Measurements from ENCODE around the gene CLDN12. TPM values are rescaled to one million over a fixed set of nuclear protein-coding genes. Genes with fewer than 3 reads are reported as not detected.

CLDN12 gene
- total RNA-seq, 1 experiment from 2014 or later, result 57.7 TPM

GRCh38 chr7:90391488-90391887 lies 11.8 kb upstream of the CLDN12 start:
- H4K20me1 ChIP-seq (ENCODE audit: insufficient read depth), result no peaks in the 10 kb centered on the region
- no peaks in the 10 kb centered on the region for H3K27me3 ChIP-seq (ENCODE audit: insufficient read depth, low read depth)
- H3K4me2 ChIP-seq, result no peak overlapping the region
- H3K27ac ChIP-seq, result no peak overlapping the region
- H2AFZ ChIP-seq, result no peak overlapping the region
- no peaks in the 10 kb centered on the region for H3K4me1 ChIP-seq (replicated peaks; ENCODE audit: insufficient read depth)
- ChIA-PET CTCF (no interaction called here), POLR2A (ENCODE audit: unreplicated experiment) (no interaction called here)
- no peaks in the 10 kb centered on the region for H3K9me2 ChIP-seq (ENCODE audit: insufficient read depth)
- H3K9me3 ChIP-seq (ENCODE audit: insufficient read depth, low read depth), result no peaks in the 10 kb centered on the region
- H3K79me2 ChIP-seq (ENCODE audit: low read depth), result no peaks in the 10 kb centered on the region
- TF ChIP-seq, protein P1, sequence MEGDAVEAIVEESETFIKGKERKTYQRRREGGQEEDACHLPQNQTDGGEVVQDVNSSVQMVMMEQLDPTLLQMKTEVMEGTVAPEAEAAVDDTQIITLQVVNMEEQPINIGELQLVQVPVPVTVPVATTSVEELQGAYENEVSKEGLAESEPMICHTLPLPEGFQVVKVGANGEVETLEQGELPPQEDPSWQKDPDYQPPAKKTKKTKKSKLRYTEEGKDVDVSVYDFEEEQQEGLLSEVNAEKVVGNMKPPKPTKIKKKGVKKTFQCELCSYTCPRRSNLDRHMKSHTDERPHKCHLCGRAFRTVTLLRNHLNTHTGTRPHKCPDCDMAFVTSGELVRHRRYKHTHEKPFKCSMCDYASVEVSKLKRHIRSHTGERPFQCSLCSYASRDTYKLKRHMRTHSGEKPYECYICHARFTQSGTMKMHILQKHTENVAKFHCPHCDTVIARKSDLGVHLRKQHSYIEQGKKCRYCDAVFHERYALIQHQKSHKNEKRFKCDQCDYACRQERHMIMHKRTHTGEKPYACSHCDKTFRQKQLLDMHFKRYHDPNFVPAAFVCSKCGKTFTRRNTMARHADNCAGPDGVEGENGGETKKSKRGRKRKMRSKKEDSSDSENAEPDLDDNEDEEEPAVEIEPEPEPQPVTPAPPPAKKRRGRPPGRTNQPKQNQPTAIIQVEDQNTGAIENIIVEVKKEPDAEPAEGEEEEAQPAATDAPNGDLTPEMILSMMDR (conservative IDR thresholded peaks at IDR 0.05), result no peak
- TF ChIP-seq EZH2 (IDR thresholded peaks at IDR 0.05; ENCODE audit: low read depth), result no peak
- BruUV-seq (replicated peaks), result no TSS peak
- no peak overlapping the region for H3K4me3 ChIP-seq
- no peak for DNase-seq
- H3K36me3 ChIP-seq (ENCODE audit: low read depth), result peaks cover 6% of the 10 kb centered on the region; the same call in 1 of the 2 replicates
- no peaks in the 10 kb centered on the region; the same call in 1 of the 2 replicates for H3F3A ChIP-seq (ENCODE audit: insufficient read depth, low read depth)
- intact Hi-C loops (cut with micrococcal nuclease; ENCODE audit: unreplicated experiment), result no loop called here

- no peaks in the 10 kb centered on the region for H3K4me1 ChIP-seq (replicated peaks; ENCODE audit: insufficient read depth)
Measured at GRCh38 chr7:90396420-90396819, 6.8 kb upstream of the CLDN12 start.

GRCh38 chr7:90401989-90402388 lies 1.3 kb upstream of the CLDN12 start:
- H3K4me2 ChIP-seq, result no peak overlapping the region
- no peak overlapping the region for H2AFZ ChIP-seq
- H3K4me1 ChIP-seq (replicated peaks; ENCODE audit: insufficient read depth), result peaks cover 13% of the 10 kb centered on the region
- no peaks in the 10 kb centered on the region for H4K20me1 ChIP-seq (ENCODE audit: insufficient read depth)
- intact Hi-C loops (cut with micrococcal nuclease; ENCODE audit: unreplicated experiment), result no loop called here
- peaks cover 4% of the 10 kb centered on the region; the same call in 1 of the 2 replicates for H3F3A ChIP-seq (ENCODE audit: insufficient read depth, low read depth)
- CTCF ChIA-PET, result no interaction called here
- H3K27me3 ChIP-seq (ENCODE audit: insufficient read depth, low read depth), result no peaks in the 10 kb centered on the region
- H3K4me3 ChIP-seq, result no peak overlapping the region
- peaks cover 4% of the 10 kb centered on the region; the same call in 1 of the 2 replicates for H3K36me3 ChIP-seq (ENCODE audit: low read depth)
- H3K9me3 ChIP-seq (ENCODE audit: insufficient read depth, low read depth), result no peaks in the 10 kb centered on the region; the same call in 1 of the 2 replicates
- no peaks in the 10 kb centered on the region for H3K9me2 ChIP-seq (ENCODE audit: insufficient read depth)
- BruUV-seq (replicated peaks), result no TSS peak
- POLR2A ChIA-PET (ENCODE audit: unreplicated experiment), result no interaction called here
- TF ChIP-seq, protein P1 (conservative IDR thresholded peaks at IDR 0.05), result no peak
- TF ChIP-seq EZH2 (IDR thresholded peaks at IDR 0.05; ENCODE audit: low read depth), result no peak
- no peak overlapping the region for H3K27ac ChIP-seq
- peaks cover 25% of the 10 kb centered on the region for H3K79me2 ChIP-seq (ENCODE audit: low read depth)
- DNase-seq, result no peak

More at GRCh38 chr7:90396420-90396819, 6.8 kb upstream of the CLDN12 start:
- ChIA-PET CTCF (interaction anchor here (0.5 kb wide), 1 partner anchor 92 kb away, joined by 3 read pairs; no protein-coding TSS in a partner anchor), POLR2A (ENCODE audit: unreplicated experiment) (interaction anchor here (0.6 kb wide), 1 partner anchor 100 kb away, joined by 3 read pairs; no protein-coding TSS in a partner anchor)
- intact Hi-C loops (cut with micrococcal nuclease; ENCODE audit: unreplicated experiment), result no loop called here
- no peak overlapping the region for H2AFZ ChIP-seq
- DNase-seq, result no peak
- no peaks in the 10 kb centered on the region; the same call in 1 of the 2 replicates for H3K9me3 ChIP-seq (ENCODE audit: insufficient read depth, low read depth)
- no peaks in the 10 kb centered on the region for H3K27me3 ChIP-seq (ENCODE audit: insufficient read depth, low read depth)
- no peak overlapping the region for H3K4me3 ChIP-seq
- H3K36me3 ChIP-seq (ENCODE audit: low read depth), result no peaks in the 10 kb centered on the region
- H3F3A ChIP-seq (ENCODE audit: insufficient read depth, low read depth), result no peaks in the 10 kb centered on the region
- H3K9me2 ChIP-seq (ENCODE audit: insufficient read depth), result no peaks in the 10 kb centered on the region
- H4K20me1 ChIP-seq (ENCODE audit: insufficient read depth), result no peaks in the 10 kb centered on the region
- no peak overlapping the region for H3K27ac ChIP-seq
- TF ChIP-seq, protein P1 (conservative IDR thresholded peaks at IDR 0.05), result no peak
- TF ChIP-seq EZH2 (IDR thresholded peaks at IDR 0.05; ENCODE audit: low read depth), result no peak
- H3K79me2 ChIP-seq (ENCODE audit: low read depth), result no peaks in the 10 kb centered on the region
- H3K4me2 ChIP-seq, result no peak overlapping the region
- BruUV-seq (replicated peaks), result no TSS peak
